Suprapubic skin (tissue), 3 donors: ENCODE data around the gene NLGN4X.

Experiments
- CTCF ChIP-seq, 2 donors: fragments of 200-600 bp in 1 of 2; fragments of 450-650 bp in 1 of 2; sonication (generic) in 1 of 2; IDR thresholded peaks; one replicate each; pipeline ENCODE4 v1.5.1; 2016 to 2019; ENCODE audit warnings: antibody characterized with exemption in 2 of 2, mild to moderate bottlenecking in 1 of 2, moderate library complexity in 1 of 2
- POLR2A ChIP-seq, 2 donors: fragments of 450-650 bp; IDR thresholded peaks; one replicate each; pipeline ENCODE4 v1.6.1; 2017; ENCODE audit warnings: antibody characterized with exemption in 2 of 2, mild to moderate bottlenecking in 2 of 2, moderate library complexity in 2 of 2

GRCh38 chrX:5959286-5959685 is 269.4 kb downstream of the NLGN4X start:
- TF ChIP-seq CTCF (IDR thresholded peaks at IDR 0.05) = no peak
- no peak for TF ChIP-seq POLR2A (IDR thresholded peaks at IDR 0.05)
